ENCODE data around the gene TTF2. TPM values are rescaled to one million over a fixed set of nuclear protein-coding genes. Genes with fewer than 3 reads are reported as not detected.
A peak's percentile ranks its signal among the peaks of the same experiment; 100 is the strongest.

The TTF2 gene
- total and polyA plus RNA-seq, 7 experiments from 2014 or later: 9.1 to 74.4 (median 32.6) TPM

DNA sequence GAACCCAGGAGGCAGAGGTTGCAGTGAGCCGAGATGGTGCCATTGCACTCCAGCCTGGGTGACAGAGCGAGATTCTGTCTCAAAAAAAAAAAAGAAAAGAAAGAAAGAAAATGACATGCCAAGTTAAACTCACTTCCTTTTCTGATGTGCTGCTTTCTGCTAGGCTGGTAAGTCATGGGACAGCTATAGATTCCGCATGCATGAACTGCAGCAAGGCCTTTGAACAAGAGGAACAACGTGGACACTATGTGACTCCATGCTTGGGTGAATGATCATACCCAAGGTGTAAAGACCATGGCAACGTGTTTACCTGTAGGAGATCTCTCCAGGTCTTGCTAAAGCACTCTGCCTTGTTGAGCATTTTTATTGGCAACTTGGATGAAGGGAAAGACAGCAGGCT is 10.3 kb upstream of the TTF2 start:
- Mint-ChIP-seq H3K9me3 (no peaks in the 10 kb centered on the region), H3K36me3 (peaks cover 0 to 30% (median 0%) of the 10 kb centered on the region in 5 donors), H3K4me3 (peak overlapping the region; percentile 15 to 77 (median 57)), H3K27me3 (no peaks in the 10 kb centered on the region), H3K4me1 (peaks cover 30 to 65% (median 60%) of the 10 kb centered on the region in 7 donors), H3K27ac (peak overlapping the region; percentile 76 to 99 (median 95))
- DNase-seq: peak in 6 of 9 donors; percentile 12 to 37 (median 18)
- Histone ChIP-seq H3K36me3 (ENCODE audit: control insufficient read depth in 2 of 3, insufficient read depth in 3 of 3, low read length in 3 of 3) (no peaks in the 10 kb centered on the region), H3K27me3 (ENCODE audit: control insufficient read depth in 2 of 2, insufficient read depth in 2 of 2, low read length in 2 of 2) (no peaks in the 10 kb centered on the region), H3K27ac (ENCODE audit: low read depth, low read length) (peak overlapping the region; percentile 78), H3K4me1 (ENCODE audit: control insufficient read depth in 2 of 2, insufficient read depth in 2 of 2, low read length in 2 of 2) (peaks cover 6 to 45% of the 10 kb centered on the region in 2 donors), H3K4me3 (ENCODE audit: low read length) (no peak overlapping the region), H3K9me3 (ENCODE audit: control insufficient read depth in 2 of 3, low read length in 3 of 3) (no peaks in the 10 kb centered on the region)
- CTCF ChIA-PET: interaction anchor here (1.1 to 2.1 kb wide), 2 partner anchors 10 to 312 kb away, joined by 4 to 13 read pairs; partner anchors contain the start of gene TTF2
- POLR2A ChIA-PET: interaction anchor here (0.8 to 9.6 kb wide), 7 partner anchors 10 to 280 kb away, joined by 3 to 75 read pairs (median 5); partner anchors contain the start of gene TTF2
- ATAC-seq: peak; percentile 28
- intact Hi-C loops (cut with micrococcal nuclease): loop anchor here (1.0 to 10.0 kb wide), 6 partner anchors 41 to 545 kb away; no protein-coding TSS in a partner anchor

DNA sequence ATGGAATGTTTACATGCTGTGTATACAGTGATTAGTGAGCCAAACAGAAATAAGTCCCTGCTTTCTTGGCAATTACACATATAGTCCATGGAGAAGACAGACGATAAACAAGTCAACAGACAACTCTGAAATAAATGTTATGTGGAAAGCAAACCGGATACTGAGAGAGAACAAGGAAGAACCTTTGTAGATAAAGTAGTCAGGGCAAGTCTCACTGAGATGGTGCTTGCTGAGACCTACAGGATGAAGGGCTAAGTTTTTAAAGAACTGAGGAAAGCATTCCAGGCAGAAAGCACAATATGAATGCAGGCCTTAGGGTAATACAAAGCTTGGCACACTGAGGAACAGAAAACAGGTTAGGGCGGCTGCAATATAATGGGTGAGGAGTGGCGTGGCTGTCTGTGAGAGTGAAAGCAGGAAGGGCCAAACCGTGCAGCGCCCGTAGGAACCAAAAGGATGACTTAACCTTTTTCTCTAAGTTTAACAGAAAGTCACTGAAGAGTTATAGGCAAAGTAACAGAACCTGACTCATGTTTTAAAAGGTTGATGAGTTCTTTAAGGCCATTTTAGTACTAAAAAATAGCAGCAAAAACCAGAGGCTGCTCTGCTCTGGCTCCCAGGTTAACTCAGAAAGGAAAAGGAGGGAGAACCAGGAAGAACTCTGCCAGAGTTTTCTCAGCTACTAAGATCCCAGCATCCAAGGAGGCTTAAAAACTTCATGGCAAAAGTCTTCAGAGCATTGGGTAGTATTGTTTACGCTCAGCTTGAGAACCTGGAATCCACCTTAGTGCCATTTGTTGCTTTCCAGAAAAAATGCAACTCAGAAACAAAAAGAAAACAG is 8.7 kb upstream of the TTF2 start:
- no peaks in the 10 kb centered on the region for H3K36me3 ChIP-seq (ENCODE audit: control insufficient read depth in 2 of 3, insufficient read depth in 3 of 3, low read length in 3 of 3)
- H3K36me3 Mint-ChIP-seq: peaks cover 0 to 21% (median 0%) of the 10 kb centered on the region in 5 donors
- no peaks in the 10 kb centered on the region for H3K9me3 Mint-ChIP-seq
- H3K27me3 Mint-ChIP-seq: no peaks in the 10 kb centered on the region
- intact Hi-C loops (cut with micrococcal nuclease): loop anchor here (1.0 to 10.0 kb wide), 8 partner anchors 43 to 547 kb away; partner anchors contain the start of gene CD101 (in 1 of the 2)
- no peaks in the 10 kb centered on the region for H3K27me3 ChIP-seq (ENCODE audit: control insufficient read depth in 2 of 2, insufficient read depth in 2 of 2, low read length in 2 of 2)
- H3K4me1 Mint-ChIP-seq: peaks cover 30 to 66% (median 58%) of the 10 kb centered on the region in 7 donors
- ChIA-PET CTCF (interaction anchor here (0.7 to 3.1 kb wide), 8 partner anchors 9 to 477 kb away, joined by 3 to 9 read pairs (median 4); partner anchors contain the start of genes CD2 and TTF2), POLR2A (interaction anchor here (0.6 to 9.6 kb wide), 7 partner anchors 8 to 314 kb away, joined by 3 to 75 read pairs (median 4); partner anchors contain the start of gene TTF2)
- H3K27ac Mint-ChIP-seq: peak overlapping the region; percentile 87 to 99 (median 95)
- no peaks in the 10 kb centered on the region for H3K9me3 ChIP-seq (ENCODE audit: control insufficient read depth in 2 of 3, low read length in 3 of 3)
- H3K27ac ChIP-seq (ENCODE audit: low read depth, low read length): peak overlapping the region; percentile 54
- H3K4me3 Mint-ChIP-seq: peak overlapping the region; percentile 49 to 94 (median 84)
- peaks cover 6 to 45% of the 10 kb centered on the region in 2 donors for H3K4me1 ChIP-seq (ENCODE audit: control insufficient read depth in 2 of 2, insufficient read depth in 2 of 2, low read length in 2 of 2)
- H3K4me3 ChIP-seq (ENCODE audit: low read length): peak overlapping the region; percentile 26
- peak in 6 of 9 donors; percentile 13 to 34 (median 28) for DNase-seq
- peak; percentile 34 for ATAC-seq

DNA sequence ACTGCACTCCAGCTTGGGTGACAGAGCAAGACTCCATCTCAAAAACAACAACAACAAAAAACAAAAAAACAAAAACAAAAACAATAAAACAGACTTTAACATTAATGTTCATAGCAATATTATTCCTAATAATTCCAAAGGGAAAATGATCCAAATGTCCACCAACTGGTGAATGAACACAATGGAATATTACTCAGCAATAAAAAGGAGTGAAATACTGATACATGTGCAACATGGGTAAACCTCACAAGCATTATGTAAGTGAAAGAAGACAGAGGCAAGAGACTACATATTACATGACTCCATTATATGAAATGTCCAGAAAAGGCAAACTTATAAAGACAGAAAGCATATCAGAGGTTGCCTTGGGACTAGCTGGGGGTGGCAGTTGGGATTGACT is 6.1 kb upstream of the TTF2 start:
- no peaks in the 10 kb centered on the region for H3K36me3 ChIP-seq (ENCODE audit: control insufficient read depth in 2 of 3, insufficient read depth in 3 of 3, low read length in 3 of 3)
- Mint-ChIP-seq H3K27me3 (no peaks in the 10 kb centered on the region), H3K27ac (peak overlapping the region in 3 of 9 donors; percentile 38 to 67 (median 64)), H3K4me3 (no peak overlapping the region), H3K4me1 (peaks cover 27 to 60% (median 45%) of the 10 kb centered on the region in 7 donors), H3K36me3 (peaks cover 0 to 8% (median 0%) of the 10 kb centered on the region in 5 donors), H3K9me3 (no peaks in the 10 kb centered on the region)
- intact Hi-C loops (cut with micrococcal nuclease): loop anchor here (2.0 to 10.0 kb wide), 3 partner anchors 47 to 549 kb away; no protein-coding TSS in a partner anchor
- POLR2A ChIA-PET: interaction anchor here (0.7 to 9.6 kb wide), 2 partner anchors 67 to 241 kb away, joined by 3 to 75 read pairs; no protein-coding TSS in a partner anchor
- no peaks in the 10 kb centered on the region for H3K9me3 ChIP-seq (ENCODE audit: control insufficient read depth in 2 of 3, low read length in 3 of 3)
- DNase-seq: no peak
- H3K4me3 ChIP-seq (ENCODE audit: low read length): no peak overlapping the region
- CTCF ChIA-PET: interaction anchor here (0.5 to 3.1 kb wide), 11 partner anchors 12 to 328 kb away, joined by 3 to 12 read pairs (median 3); no protein-coding TSS in a partner anchor
- ATAC-seq: no peak
- peaks cover 14 to 30% of the 10 kb centered on the region in 2 donors for H3K4me1 ChIP-seq (ENCODE audit: control insufficient read depth in 2 of 2, insufficient read depth in 2 of 2, low read length in 2 of 2)
- no peaks in the 10 kb centered on the region for H3K27me3 ChIP-seq (ENCODE audit: control insufficient read depth in 2 of 2, insufficient read depth in 2 of 2, low read length in 2 of 2)
- no peak overlapping the region for H3K27ac ChIP-seq (ENCODE audit: low read depth, low read length)

DNA sequence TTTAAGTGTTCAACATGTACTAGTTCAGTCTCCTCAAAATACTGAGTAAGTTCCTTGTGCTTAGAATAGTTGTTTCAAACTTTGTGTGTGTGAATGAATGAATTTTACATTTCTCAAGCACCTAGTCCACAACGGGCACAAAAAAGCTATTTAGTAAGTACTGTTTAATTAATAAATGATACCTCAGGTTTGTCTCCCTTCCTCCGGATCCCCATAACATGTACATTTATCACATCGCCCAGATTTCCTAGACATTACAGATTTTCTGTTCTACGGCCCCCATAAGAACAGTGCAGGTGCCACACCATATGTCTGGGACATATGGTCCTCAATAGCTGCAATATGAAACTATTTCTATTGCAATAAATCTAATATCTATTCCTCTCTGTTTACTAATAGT is 1.3 kb upstream of the TTF2 start:
- Histone ChIP-seq H3K4me3 (ENCODE audit: low read length) (peak overlapping the region; percentile 81), H3K27me3 (ENCODE audit: control insufficient read depth in 2 of 2, insufficient read depth in 2 of 2, low read length in 2 of 2) (no peaks in the 10 kb centered on the region), H3K4me1 (ENCODE audit: control insufficient read depth in 2 of 2, insufficient read depth in 2 of 2, low read length in 2 of 2) (peaks cover 6 to 9% of the 10 kb centered on the region in 2 donors), H3K27ac (ENCODE audit: low read depth, low read length) (peak overlapping the region; percentile 82), H3K9me3 (ENCODE audit: control insufficient read depth in 2 of 3, low read length in 3 of 3) (no peaks in the 10 kb centered on the region), H3K36me3 (ENCODE audit: control insufficient read depth in 2 of 3, insufficient read depth in 3 of 3, low read length in 3 of 3) (no peaks in the 10 kb centered on the region)
- Mint-ChIP-seq H3K4me1 (peaks cover 19 to 54% (median 43%) of the 10 kb centered on the region in 7 donors), H3K36me3 (peaks cover 0 to 14% (median 4%) of the 10 kb centered on the region in 5 donors), H3K27ac (no peak overlapping the region), H3K27me3 (no peaks in the 10 kb centered on the region), H3K9me3 (peaks cover 0 to 2% (median 0%) of the 10 kb centered on the region in 11 donors), H3K4me3 (peak overlapping the region in 1 of 10 donors; percentile 6)
- ATAC-seq: no peak
- ChIA-PET CTCF (interaction anchor here (1.2 to 1.4 kb wide), 3 partner anchors 205 to 334 kb away, joined by 3 to 8 read pairs (median 4); no protein-coding TSS in a partner anchor), POLR2A (interaction anchor here (0.6 to 3.0 kb wide), 9 partner anchors 10 to 321 kb away, joined by 3 to 16 read pairs (median 9); partner anchors contain the start of genes CD2 and MAN1A2)
- no peak for DNase-seq
- intact Hi-C loops (cut with micrococcal nuclease): loop anchor here (1.0 to 10.0 kb wide), 3 partner anchors 305 to 554 kb away; partner anchors contain the start of gene CD2 (in 1 of the 2)

DNA sequence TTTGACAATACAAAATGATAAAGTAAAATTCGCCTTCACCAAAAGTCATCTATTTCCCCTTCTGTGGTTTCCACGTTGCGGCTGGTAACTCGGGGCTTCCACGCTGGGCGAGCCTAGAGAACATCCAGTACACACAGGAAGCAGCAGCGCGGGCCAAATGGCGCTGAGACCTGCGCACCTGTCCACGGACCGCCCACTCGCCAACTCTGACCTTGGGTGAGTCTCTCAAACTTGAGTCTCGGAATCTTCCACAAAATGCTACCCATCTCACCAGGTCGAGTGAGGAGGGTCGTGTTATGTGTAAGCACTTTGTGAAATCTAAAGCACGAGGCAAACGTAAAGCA is 820 bp upstream of the TTF2 start:
- no peaks in the 10 kb centered on the region for H3K9me3 ChIP-seq (ENCODE audit: control insufficient read depth in 2 of 3, low read length in 3 of 3)
- ChIA-PET POLR2A (interaction anchor here (0.6 to 3.0 kb wide), 18 partner anchors 7 to 322 kb away, joined by 3 to 20 read pairs (median 7); partner anchors contain the start of genes CD2 and MAN1A2), CTCF (interaction anchor here (1.1 to 1.5 kb wide), 5 partner anchors 178 to 483 kb away, joined by 3 to 8 read pairs (median 4); no protein-coding TSS in a partner anchor)
- peaks cover 19 to 57% (median 41%) of the 10 kb centered on the region in 7 donors for H3K4me1 Mint-ChIP-seq
- no peaks in the 10 kb centered on the region for H3K27me3 ChIP-seq (ENCODE audit: control insufficient read depth in 2 of 2, insufficient read depth in 2 of 2, low read length in 2 of 2)
- DNase-seq: peak; percentile 42 to 73 (median 51)
- peak overlapping the region; percentile 82 for H3K27ac ChIP-seq (ENCODE audit: low read depth, low read length)
- H3K27me3 Mint-ChIP-seq: no peaks in the 10 kb centered on the region
- ATAC-seq: peak; percentile 32
- H3K27ac Mint-ChIP-seq: no peak overlapping the region
- H3K9me3 Mint-ChIP-seq: peaks cover 0 to 2% (median 0%) of the 10 kb centered on the region in 11 donors
- peak overlapping the region; percentile 81 for H3K4me3 ChIP-seq (ENCODE audit: low read length)
- peaks cover 6 to 9% of the 10 kb centered on the region in 2 donors for H3K4me1 ChIP-seq (ENCODE audit: control insufficient read depth in 2 of 2, insufficient read depth in 2 of 2, low read length in 2 of 2)
- H3K36me3 Mint-ChIP-seq: peaks cover 0 to 14% (median 5%) of the 10 kb centered on the region in 5 donors
- H3K4me3 Mint-ChIP-seq: no peak overlapping the region
- no peaks in the 10 kb centered on the region for H3K36me3 ChIP-seq (ENCODE audit: control insufficient read depth in 2 of 3, insufficient read depth in 3 of 3, low read length in 3 of 3)
- intact Hi-C loops (cut with micrococcal nuclease): loop anchor here (1.0 to 10.0 kb wide), 3 partner anchors 305 to 555 kb away; partner anchors contain the start of gene CD2 (in 1 of the 2)
